ENCODE measurements around the gene XPO6. TPM values are rescaled to one million over a fixed set of nuclear protein-coding genes. Genes with fewer than 3 reads are reported as not detected.

The XPO6 gene
- total and polyA plus RNA-seq, 4 donors, result 27.5 to 50.0 (median 36.0) TPM

DNA sequence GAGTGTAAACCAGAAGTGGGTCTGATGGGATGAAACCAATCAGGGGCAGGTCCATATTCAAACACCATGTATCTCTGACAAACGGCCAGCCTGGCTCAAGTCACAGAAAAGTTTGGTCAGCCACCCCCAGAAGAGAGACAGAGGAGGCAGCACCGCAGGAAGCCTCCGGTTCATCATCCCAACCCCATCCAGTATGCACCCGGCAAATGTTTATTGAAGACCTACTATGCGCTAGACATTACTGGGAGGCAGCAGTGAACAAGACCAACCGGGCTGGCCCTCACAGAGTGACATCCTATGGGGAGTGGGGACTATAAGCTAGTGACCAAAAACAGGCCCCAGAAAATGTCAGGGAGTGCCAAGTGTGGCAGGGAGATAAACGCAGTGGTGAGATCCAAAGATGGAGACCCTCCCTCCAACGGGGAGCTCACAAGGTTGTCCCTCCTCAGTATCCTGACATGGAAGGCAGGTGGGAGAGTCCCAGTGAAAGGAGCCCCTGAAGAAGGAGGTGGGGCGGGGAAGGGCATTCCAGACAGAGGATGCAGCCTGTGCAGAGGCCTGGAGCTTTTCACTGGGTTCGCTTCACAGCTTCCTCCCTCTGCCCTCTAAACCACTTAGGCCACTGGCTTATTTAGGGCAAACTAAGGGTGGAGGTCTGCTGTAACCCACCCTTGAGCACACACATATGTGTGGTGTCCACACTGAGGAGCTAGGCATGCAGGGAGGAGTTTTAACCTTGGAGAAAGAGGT is 150.2 kb downstream of the XPO6 start:
- no peaks in the 10 kb centered on the region for H3K9me3 ChIP-seq (ENCODE audit: control insufficient read depth in 4 of 4, low read length in 3 of 4)
- 60% methylated on average over 10 of the region's 10 CpGs for WGBS
- H3K36me3 ChIP-seq (ENCODE audit: control insufficient read depth in 4 of 4, insufficient read depth in 3 of 4, low read depth in 1 of 4, low read length in 3 of 4), result no peaks in the 10 kb centered on the region
- H3K4me3 ChIP-seq (ENCODE audit: low read depth in 1 of 3, low read length in 3 of 3), result no peak overlapping the region
- no peak overlapping the region for H3K9ac ChIP-seq (ENCODE audit: low read depth in 1 of 2, low read length in 2 of 2)
- peaks cover 0 to 8% (median 5%) of the 10 kb centered on the region in 4 donors for H3K4me1 ChIP-seq (ENCODE audit: control insufficient read depth in 4 of 4, insufficient read depth in 4 of 4, low read length in 3 of 4)
- no peak for TF ChIP-seq FOXA1 (IDR thresholded peaks at IDR 0.05)
- no peak for TF ChIP-seq SP1 (IDR thresholded peaks at IDR 0.05)
- no peak for TF ChIP-seq JUND (IDR thresholded peaks at IDR 0.05)
- TF ChIP-seq, protein P1, sequence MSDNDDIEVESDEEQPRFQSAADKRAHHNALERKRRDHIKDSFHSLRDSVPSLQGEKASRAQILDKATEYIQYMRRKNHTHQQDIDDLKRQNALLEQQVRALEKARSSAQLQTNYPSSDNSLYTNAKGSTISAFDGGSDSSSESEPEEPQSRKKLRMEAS (IDR thresholded peaks at IDR 0.05), result no peak
- TF ChIP-seq TAF1 (conservative IDR thresholded peaks at IDR 0.05), result no peak
- TF ChIP-seq, protein P2, sequence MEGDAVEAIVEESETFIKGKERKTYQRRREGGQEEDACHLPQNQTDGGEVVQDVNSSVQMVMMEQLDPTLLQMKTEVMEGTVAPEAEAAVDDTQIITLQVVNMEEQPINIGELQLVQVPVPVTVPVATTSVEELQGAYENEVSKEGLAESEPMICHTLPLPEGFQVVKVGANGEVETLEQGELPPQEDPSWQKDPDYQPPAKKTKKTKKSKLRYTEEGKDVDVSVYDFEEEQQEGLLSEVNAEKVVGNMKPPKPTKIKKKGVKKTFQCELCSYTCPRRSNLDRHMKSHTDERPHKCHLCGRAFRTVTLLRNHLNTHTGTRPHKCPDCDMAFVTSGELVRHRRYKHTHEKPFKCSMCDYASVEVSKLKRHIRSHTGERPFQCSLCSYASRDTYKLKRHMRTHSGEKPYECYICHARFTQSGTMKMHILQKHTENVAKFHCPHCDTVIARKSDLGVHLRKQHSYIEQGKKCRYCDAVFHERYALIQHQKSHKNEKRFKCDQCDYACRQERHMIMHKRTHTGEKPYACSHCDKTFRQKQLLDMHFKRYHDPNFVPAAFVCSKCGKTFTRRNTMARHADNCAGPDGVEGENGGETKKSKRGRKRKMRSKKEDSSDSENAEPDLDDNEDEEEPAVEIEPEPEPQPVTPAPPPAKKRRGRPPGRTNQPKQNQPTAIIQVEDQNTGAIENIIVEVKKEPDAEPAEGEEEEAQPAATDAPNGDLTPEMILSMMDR (IDR thresholded peaks at IDR 0.05; ENCODE audit: low read depth, low read length, missing input control), result no peak
- TF ChIP-seq, protein P3, sequence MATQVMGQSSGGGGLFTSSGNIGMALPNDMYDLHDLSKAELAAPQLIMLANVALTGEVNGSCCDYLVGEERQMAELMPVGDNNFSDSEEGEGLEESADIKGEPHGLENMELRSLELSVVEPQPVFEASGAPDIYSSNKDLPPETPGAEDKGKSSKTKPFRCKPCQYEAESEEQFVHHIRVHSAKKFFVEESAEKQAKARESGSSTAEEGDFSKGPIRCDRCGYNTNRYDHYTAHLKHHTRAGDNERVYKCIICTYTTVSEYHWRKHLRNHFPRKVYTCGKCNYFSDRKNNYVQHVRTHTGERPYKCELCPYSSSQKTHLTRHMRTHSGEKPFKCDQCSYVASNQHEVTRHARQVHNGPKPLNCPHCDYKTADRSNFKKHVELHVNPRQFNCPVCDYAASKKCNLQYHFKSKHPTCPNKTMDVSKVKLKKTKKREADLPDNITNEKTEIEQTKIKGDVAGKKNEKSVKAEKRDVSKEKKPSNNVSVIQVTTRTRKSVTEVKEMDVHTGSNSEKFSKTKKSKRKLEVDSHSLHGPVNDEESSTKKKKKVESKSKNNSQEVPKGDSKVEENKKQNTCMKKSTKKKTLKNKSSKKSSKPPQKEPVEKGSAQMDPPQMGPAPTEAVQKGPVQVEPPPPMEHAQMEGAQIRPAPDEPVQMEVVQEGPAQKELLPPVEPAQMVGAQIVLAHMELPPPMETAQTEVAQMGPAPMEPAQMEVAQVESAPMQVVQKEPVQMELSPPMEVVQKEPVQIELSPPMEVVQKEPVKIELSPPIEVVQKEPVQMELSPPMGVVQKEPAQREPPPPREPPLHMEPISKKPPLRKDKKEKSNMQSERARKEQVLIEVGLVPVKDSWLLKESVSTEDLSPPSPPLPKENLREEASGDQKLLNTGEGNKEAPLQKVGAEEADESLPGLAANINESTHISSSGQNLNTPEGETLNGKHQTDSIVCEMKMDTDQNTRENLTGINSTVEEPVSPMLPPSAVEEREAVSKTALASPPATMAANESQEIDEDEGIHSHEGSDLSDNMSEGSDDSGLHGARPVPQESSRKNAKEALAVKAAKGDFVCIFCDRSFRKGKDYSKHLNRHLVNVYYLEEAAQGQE (IDR thresholded peaks at IDR 0.05), result no peak
- TF ChIP-seq, protein P4, sequence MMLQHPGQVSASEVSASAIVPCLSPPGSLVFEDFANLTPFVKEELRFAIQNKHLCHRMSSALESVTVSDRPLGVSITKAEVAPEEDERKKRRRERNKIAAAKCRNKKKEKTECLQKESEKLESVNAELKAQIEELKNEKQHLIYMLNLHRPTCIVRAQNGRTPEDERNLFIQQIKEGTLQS (IDR thresholded peaks at IDR 0.05), result no peak
- no peak for TF ChIP-seq EGR1 (IDR thresholded peaks at IDR 0.05; ENCODE audit: low read depth in 2 of 2)
- TF ChIP-seq HNF4G (IDR thresholded peaks at IDR 0.05), result no peak
- TF ChIP-seq RAD21 (IDR thresholded peaks at IDR 0.05), result no peak
- TF ChIP-seq YY1 (IDR thresholded peaks at IDR 0.05), result no peak
- TF ChIP-seq GABPA (IDR thresholded peaks at IDR 0.05 in 1 of 2, conservative IDR thresholded peaks at IDR 0.05 in 1 of 2), result no peak
- TF ChIP-seq FOXA2 (IDR thresholded peaks at IDR 0.05), result no peak
- peaks cover 0 to 18% (median 5%) of the 10 kb centered on the region in 4 donors for H3K27me3 ChIP-seq (ENCODE audit: control insufficient read depth in 4 of 4, insufficient read depth in 4 of 4, low read length in 3 of 4)
- DNase-seq (ENCODE audit: low spot score), result no peak
- H3K27ac ChIP-seq (ENCODE audit: low read depth in 1 of 2, low read length in 2 of 2), result no peak overlapping the region

DNA sequence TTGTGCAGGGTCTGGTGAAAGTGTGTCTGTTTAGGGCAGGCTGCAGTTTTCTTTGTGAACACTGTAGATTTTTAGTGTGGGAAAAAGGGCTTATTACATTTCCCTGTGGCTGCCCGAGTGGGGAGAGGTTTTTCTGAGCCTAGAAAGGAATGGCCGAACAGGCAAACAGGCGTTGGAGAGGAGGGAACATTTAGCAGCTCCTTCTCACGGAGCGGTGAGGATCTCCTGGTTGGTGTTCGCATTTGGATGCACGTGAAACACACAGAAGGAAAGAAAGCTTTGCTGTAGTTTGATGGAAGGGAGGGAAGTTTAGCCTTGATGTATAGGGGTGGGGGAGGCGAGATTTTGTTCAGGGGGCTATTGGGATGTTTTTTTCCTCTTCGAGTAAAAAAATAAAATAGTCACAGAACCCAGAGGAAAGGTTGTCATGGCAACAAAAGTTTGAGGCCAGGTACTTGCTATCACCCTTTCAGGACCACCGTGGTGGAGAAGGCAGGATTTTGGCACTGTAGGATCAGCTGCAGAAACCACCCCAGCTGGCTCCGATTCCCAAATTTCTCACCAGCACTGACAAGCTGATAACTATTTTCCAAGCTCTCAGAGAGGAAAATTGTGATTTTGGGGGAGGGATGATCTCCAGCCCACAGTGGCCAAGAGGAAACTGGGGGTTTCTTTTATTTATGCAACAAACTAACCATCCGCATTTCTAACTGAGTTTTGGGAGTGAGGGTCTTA is 151.8 kb downstream of the XPO6 start:
- DNase-seq (ENCODE audit: low spot score), result no peak
- Histone ChIP-seq H3K36me3 (ENCODE audit: control insufficient read depth in 4 of 4, insufficient read depth in 3 of 4, low read depth in 1 of 4, low read length in 3 of 4) (no peaks in the 10 kb centered on the region), H3K9me3 (ENCODE audit: control insufficient read depth in 4 of 4, low read length in 3 of 4) (no peaks in the 10 kb centered on the region), H3K4me1 (ENCODE audit: control insufficient read depth in 4 of 4, insufficient read depth in 4 of 4, low read length in 3 of 4) (peaks cover 0 to 8% (median 5%) of the 10 kb centered on the region in 4 donors), H3K4me3 (ENCODE audit: low read depth in 1 of 3, low read length in 3 of 3) (no peak overlapping the region), H3K9ac (ENCODE audit: low read depth in 1 of 2, low read length in 2 of 2) (no peak overlapping the region), H3K27ac (ENCODE audit: low read depth in 1 of 2, low read length in 2 of 2) (no peak overlapping the region), H3K27me3 (ENCODE audit: control insufficient read depth in 4 of 4, insufficient read depth in 4 of 4, low read length in 3 of 4) (peaks cover 0 to 18% (median 5%) of the 10 kb centered on the region in 4 donors)
- 29% methylated on average over 12 of the region's 12 CpGs for WGBS
- no peak for TF ChIP-seq FOXA1 (IDR thresholded peaks at IDR 0.05)
- TF ChIP-seq, protein P3 (IDR thresholded peaks at IDR 0.05), result no peak
- TF ChIP-seq JUND (IDR thresholded peaks at IDR 0.05), result no peak
- TF ChIP-seq, protein P1 (IDR thresholded peaks at IDR 0.05), result no peak
- TF ChIP-seq GABPA (IDR thresholded peaks at IDR 0.05 in 1 of 2, conservative IDR thresholded peaks at IDR 0.05 in 1 of 2), result no peak
- TF ChIP-seq, protein P2 (IDR thresholded peaks at IDR 0.05; ENCODE audit: low read depth, low read length, missing input control), result no peak
